NCI-H510A (cell line): ENCODE results near the gene PLPPR3.

Experiments used
- DNase-seq: peaks from one replicate; lab custom pipeline; 2025; lab: John Stamatoyannopoulos, UW

Gene PLPPR3, protein sequence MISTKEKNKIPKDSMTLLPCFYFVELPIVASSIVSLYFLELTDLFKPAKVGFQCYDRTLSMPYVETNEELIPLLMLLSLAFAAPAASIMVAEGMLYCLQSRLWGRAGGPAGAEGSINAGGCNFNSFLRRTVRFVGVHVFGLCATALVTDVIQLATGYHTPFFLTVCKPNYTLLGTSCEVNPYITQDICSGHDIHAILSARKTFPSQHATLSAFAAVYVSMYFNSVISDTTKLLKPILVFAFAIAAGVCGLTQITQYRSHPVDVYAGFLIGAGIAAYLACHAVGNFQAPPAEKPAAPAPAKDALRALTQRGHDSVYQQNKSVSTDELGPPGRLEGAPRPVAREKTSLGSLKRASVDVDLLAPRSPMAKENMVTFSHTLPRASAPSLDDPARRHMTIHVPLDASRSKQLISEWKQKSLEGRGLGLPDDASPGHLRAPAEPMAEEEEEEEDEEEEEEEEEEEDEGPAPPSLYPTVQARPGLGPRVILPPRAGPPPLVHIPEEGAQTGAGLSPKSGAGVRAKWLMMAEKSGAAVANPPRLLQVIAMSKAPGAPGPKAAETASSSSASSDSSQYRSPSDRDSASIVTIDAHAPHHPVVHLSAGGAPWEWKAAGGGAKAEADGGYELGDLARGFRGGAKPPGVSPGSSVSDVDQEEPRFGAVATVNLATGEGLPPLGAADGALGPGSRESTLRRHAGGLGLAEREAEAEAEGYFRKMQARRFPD

DNA sequence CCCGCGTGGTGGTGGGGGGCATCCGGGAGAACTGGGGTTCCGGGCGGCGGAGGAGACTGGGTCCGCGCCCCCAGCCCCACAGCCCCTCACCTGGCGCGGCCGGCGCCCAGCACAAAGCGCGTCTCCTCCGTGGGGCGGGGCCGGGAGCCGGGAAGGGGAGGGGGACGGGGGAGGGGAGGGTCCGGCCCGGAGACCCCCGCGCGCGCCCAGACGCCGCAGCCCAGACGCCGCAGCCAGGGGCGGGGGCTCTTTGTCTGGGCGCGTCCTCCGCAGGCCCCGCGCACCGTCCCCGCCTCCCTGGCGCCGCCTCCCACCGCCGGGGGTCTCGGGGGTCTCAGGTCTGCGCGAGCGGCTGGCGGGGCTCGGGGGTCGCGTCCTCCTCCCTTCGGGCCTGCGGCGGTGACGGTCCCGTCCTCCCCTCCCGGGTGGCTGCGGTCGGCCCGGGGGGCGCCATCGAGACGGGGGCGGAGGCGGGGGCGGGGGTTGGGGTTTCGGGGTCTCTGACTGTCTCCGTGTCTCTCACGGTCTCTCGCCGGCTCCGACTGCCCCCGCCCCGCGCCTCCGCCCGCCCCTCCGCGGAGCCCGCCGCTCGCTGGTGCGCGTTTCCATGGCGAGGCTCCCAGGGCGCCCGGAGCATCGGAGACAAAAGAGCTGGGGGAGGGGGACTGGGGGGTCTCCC is at the start of gene PLPPR3:
Gene PLPPR3 (minus strand): TSS at position 131 of the 679 bp plus-strand sequence. CDS start 396 bp downstream, outside the sequence.
- no peak for DNase-seq

DNA sequence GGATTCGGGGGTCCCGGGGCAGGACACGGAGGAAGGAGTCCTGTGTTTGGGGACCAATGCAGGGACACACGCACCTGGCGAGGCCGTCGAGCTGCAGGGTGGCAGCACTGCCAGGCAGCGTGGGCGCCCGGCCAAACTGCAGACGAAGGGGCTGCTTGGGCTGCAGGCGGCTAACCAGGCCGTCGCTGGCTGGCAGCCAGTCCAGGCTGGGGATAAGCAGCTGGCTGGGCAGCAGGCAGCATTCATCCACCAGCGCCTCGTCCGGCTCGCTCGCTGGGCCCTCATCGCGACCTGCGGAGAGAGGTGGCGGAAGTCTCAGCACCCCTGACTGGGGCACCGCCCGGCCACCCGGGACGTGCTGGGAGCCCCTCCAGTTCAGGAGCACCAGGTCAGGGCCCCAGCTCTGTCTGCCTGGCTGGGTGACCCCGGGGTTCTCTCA is 49.2 kb upstream of the PLPPR3 start:
- no peak for DNase-seq

GRCh38 chr19:870314-870713 is 48.6 kb upstream of the PLPPR3 start:
- no peak for DNase-seq

- DNase-seq: no peak
Observed at GRCh38 chr19:869245-870177, 47.8 kb upstream of the PLPPR3 start.

DNA sequence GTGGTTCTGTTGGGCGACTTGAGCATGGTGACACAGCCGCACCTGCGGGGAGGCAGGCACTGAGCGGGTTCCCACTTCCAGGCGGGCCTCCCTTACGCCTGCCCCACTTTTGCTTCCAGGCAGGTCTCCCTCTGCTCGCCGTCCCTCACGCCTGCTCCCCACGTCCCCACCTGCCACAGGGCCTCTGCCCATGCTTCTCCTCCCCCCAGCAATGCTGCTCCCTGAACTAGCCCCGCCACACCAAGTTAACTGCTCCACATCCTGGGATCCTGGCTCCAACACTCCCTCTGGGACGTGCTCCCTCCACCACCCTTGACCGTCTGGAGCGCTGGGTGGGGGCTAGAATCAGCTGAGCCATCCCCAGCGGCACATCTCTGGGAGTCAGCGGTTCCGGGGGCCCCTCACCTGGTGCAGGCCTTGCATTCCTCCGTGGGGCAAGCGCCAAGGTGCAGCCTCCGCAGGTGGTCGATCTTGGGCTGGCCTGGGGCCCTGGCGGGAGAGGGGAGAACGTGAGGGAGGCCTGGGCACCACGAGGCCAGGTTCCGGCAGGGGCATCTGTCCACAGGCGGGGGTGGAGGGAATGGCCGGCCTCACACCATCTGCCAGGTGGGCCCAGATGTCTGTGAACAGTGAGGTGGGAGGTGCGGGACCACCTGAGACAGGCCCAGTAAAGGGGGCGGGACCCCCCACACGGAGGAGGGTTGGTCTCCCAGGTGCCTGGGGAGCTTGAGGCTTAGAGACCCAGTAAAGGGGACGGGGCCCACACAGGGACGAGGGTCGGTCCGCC is 46.9 kb upstream of the PLPPR3 start:
- no peak for DNase-seq

- DNase-seq: no peak
Observed at GRCh38 chr19:867855-868457, 46.2 kb upstream of the PLPPR3 start.

GRCh38 chr19:867301-867793 is 45.6 kb upstream of the PLPPR3 start:
- DNase-seq: no peak

- DNase-seq: no peak
Observed at GRCh38 chr19:866769-867300, 45.1 kb upstream of the PLPPR3 start.

DNA sequence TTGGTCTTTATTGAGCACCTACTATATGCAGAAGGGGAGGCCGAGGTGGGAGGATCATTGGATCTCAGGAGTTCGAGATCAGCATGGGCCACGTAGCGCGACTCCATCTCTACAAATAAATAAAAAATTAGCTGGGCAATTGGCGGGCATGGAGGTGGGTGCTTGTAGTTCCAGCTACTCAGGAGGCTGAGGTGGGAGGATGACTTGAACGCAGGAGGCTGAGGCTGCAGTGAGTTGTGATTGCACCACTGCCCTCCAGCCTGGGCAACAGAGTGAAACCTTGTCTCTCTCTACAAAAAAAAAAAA is 41.5 kb upstream of the PLPPR3 start:
- no peak for DNase-seq

DNA sequence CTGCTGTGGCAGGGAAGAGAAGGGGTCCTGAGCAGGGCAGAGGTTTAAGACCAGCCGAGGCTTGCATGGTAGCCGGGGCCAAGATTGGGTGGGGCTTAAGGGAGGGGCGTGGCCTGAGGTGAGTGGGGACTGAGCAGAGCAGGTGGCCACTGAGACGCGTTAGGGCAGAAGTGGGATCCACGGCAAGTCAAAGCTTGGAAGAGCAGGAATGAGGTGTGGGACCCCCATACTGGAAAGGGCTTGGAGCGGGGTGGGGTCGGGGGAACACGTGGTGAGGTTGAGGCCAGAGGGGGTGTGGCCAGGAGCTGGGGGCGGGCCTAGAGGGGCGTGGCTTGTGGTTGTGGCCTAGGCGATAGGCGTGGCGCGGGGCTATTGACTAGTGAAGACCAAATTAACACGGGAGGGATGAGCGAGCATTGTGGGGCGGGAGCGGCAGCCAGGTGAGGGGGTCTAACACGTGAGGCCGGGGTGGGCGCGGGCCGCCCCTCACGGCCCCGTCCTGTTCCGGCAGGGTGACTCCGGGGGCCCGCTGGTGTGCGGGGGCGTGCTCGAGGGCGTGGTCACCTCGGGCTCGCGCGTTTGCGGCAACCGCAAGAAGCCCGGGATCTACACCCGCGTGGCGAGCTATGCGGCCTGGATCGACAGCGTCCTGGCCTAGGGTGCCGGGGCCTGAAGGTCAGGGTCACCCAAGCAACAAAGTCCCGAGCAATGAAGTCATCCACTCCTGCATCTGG is 41.0 kb upstream of the PLPPR3 start:
- DNase-seq: no peak

- no peak for DNase-seq
Observed at GRCh38 chr19:861756-862580, 40.2 kb upstream of the PLPPR3 start.

DNA sequence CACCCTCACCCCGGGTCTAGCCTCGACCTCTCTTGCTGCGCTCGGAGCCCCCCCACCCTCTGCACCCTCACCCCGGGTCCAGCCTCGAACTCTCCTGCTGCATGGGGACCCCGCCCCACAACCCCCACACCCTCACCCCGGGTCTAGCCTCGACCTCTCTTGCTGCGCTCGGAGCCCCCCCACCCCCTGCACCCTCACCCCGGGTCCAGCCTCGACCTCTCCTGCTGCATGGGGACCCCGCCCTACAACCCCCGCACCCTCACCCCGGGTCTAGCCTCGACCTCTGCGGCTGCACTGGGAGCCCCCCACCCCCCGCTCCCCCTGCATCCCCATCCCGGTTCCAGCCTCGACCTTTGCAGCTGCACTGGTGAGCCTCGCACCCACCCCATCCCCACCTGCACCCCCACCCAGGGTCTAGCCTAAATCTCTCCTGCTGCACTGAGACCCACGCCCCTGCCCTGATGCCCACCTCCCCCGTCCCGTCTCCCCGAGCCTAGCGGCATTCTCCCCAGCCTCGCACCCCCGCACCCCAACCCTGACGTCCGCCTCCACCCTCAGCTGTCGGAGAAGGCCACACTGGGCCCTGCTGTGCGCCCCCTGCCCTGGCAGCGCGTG is 39.5 kb upstream of the PLPPR3 start:
- DNase-seq: no peak

GRCh38 chr19:858868-859843 is 37.4 kb upstream of the PLPPR3 start, which contains the start of gene CFD:
CFD (plus strand) TSS chr19:859664; CDS start chr19:859690, 26 bp downstream.
- no peak for DNase-seq

DNA sequence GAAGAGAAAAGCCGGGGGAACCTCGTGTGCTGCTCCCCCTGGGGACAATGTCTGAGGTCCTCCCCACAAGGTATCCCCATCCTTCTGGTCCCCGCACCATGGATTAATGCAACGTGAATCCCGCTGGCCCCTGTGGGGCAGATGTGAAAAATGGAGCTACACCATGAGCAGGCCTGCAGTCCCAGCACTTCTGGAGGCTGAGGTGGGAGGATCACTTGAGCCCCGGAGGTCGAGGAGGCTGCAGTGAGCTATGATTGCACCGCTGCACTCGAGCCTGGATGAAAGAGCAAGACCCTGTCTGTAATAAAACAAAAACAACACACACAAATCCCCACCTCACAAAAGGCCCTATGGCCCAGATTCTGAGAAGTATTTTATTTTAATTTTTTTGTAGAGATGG is 36.5 kb upstream of the PLPPR3 start:
- DNase-seq: no peak

- DNase-seq: no peak
Observed at GRCh38 chr19:855566-856120, 33.9 kb upstream of the PLPPR3 start.

DNA sequence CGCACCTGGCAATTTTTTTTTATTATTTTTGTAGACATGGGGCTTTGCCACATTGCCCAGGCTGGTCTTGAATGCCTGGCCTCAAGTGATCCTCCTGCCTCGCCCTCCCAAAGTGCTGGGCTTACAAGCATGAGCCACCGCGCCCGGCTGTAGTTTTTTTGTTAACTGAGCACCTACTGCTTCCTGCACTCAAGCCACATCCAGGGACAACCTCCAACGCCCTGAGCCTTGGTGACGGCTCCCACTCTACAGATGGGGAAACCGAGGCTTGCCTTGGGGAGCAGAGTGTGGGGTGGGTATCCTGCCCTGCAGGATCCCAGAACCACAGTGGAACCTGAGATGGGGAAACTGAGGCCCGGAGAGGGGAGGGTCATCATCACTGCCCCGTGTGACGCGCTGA is 33.4 kb upstream of the PLPPR3 start:
- no peak for DNase-seq
